Cortex of kidney (tissue), 1 donor: Measurements from ENCODE around the gene YPEL3.

ENCODE experiments used
- DNase-seq: peaks from one replicate; lab custom pipeline; 2025; lab: John Stamatoyannopoulos, UW

YPEL3 gene

GRCh38 chr16:30090610-30091331, 5.2 kb downstream of the YPEL3 start:
- no peak for DNase-seq

- DNase-seq: peak; percentile 15
Observed at GRCh38 chr16:30088832-30089624, 7.0 kb downstream of the YPEL3 start.

DNA sequence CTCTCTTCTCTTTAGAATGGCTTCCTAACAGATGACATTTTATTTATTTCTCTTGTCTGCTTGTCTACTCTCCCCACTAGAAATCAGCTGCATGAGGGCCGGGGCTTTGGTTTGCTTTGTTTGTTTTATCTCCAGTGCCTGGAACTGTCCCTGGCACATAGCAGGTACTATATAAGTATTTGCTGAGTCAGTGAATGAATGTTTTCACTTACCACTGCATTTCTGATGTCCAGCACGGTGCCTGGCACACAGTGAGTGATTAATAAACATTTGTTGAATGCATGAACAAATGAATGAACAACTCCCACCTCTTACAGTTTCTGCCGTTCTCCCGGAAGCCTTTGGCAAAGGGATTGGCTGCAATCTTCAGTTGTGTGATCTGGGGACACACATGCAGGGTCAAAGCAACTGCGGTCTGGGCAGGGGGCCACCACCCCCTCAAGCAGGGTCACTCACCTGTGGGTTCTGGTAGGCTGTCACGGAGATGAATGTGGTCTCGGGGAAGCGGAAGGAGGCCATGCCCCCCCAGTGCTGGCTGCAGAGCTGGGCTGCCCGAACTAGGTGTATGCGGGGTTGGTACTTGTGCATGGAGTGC, 7.7 kb downstream of the YPEL3 start:
- DNase-seq: no peak

- DNase-seq: no peak
Observed at GRCh38 chr16:30087181-30087898, 8.7 kb downstream of the YPEL3 start.

- DNase-seq: no peak
Observed at GRCh38 chr16:30086291-30087140, 9.5 kb downstream of the YPEL3 start.

- DNase-seq: no peak
Observed at GRCh38 chr16:30085820-30086219, 10.2 kb downstream of the YPEL3 start.

DNA sequence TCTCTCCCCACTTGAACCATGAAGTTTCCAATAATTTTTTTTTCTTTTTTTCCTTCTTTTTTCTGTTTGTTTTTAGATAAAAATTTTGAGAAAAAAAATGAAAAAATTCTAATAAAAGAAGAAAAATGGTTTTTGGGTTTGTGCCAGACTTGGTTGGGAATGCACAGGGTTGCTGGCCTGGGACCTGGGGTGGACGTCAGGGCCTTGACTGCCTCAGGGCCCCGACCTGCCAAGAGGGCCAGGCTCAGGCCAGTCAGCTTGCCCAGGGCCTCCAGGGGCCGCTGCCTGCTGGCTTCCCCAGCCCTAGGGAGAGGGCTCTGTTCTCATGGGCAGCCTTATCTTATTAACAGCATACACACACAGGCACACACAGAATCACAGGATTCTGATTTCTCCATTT, 10.8 kb downstream of the YPEL3 start:
- DNase-seq: no peak

DNA sequence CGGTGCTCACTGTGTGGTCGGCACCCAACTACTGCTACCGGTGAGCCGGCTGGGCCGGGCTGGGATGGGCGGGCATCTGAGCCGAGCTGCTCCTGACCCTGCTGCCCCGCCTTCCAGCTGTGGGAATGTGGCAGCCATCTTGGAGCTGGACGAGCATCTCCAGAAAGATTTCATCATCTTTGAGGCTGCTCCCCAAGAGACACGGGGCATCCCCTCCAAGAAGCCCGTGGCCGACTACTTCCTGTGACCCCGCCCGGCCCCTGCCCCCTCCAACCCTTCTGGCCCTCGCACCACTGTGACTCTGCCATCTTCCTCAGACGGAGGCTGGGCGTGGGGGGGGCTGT, 11.2 kb downstream of the YPEL3 start:
- DNase-seq: no peak

DNA sequence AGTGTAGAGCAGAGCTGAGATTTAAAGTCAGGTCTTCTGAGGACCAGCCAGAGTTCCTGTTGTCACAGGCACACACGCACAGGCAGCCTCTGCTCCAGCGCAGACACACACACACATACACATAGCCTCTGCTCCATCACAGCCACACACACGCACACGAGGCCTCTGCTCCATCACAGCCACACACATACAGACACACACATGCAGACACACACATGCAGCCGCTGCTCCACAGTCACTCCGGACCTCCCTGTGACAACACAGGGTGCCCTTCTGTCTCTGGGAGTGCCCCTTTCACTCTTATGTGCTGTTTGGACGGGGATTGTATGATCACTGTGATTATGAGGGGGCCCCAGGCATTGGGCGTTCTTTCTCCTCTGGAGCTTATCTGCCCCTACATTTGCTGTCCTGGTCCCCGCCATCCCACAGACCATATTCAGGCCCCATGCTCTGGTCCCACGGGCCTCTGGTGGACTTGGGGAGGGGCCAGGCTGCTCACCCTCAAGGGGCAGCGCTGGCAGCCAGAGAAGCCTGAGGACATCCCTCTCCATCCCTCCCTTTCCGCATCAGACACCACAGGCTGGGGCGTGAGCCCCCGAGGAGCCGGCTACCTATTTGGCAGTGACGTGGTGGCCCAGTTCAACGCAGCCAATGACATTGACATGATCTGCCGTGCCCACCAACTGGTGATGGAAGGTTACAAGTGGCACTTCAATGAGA, 11.8 kb downstream of the YPEL3 start:
- DNase-seq: no peak

- no peak for DNase-seq
Observed at GRCh38 chr16:30083216-30084055, 12.6 kb downstream of the YPEL3 start.

- no peak for DNase-seq
Observed at GRCh38 chr16:30082545-30083090, 13.4 kb downstream of the YPEL3 start.

DNA sequence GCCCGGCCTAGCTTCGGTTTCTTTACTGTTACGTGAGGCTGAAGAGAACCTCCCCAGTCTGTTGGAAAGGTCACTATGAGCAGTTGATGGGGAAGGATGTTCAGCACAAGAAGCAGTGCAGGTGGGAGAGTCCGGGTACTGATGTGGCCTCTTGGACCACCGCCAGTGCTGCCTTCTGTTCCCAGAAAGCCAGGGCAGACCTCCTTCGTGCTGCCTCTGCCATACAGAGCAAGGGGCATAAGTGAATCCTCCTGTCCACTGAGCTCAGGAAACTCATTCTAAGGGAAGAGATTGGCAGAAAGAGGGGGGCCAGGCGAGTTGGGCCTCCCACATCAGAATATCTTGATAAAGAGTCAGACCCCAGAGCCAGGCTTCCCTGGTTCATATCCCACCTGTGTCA, 16.5 kb downstream of the YPEL3 start:
- no peak for DNase-seq

DNA sequence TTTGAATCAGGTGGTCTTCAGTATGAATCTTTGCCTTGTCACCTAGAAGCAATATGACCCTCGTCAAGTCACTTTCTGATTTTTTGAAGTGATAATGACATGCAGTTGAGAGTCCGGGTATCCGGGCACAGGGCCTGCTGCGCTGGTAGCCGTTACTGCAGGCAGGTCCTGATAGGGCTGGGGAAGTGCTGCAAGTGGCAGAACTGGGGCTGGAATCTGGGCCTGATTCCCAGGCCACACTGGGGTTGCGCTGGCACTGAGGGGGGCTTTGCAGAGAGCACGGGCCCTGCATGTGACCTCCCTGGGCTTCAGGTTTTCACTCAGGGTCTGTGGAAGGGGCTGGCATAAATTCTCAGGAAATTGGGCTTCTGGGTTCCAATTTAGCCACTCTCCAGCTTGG, 17.3 kb downstream of the YPEL3 start:
- no peak for DNase-seq

DNA sequence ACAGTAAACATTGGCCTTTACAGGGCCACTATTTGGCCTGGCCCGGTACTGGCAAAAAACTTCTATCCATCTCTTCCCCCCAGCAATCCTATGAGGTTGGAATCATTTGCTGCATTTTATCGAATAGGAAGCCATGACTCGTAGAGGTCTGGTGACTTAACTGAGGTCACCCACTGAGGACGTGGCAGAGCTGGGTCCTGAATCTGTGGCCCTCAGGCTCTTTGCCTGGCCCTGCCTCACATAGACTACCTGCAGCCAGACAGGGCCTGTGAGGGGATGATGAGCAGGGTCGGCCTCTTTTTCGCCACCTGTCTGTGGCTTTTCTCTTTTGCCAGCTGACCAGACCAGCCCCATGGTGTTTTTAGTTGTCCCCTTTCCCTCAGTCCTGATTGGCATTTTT, 18.4 kb downstream of the YPEL3 start:
- DNase-seq: no peak

DNA sequence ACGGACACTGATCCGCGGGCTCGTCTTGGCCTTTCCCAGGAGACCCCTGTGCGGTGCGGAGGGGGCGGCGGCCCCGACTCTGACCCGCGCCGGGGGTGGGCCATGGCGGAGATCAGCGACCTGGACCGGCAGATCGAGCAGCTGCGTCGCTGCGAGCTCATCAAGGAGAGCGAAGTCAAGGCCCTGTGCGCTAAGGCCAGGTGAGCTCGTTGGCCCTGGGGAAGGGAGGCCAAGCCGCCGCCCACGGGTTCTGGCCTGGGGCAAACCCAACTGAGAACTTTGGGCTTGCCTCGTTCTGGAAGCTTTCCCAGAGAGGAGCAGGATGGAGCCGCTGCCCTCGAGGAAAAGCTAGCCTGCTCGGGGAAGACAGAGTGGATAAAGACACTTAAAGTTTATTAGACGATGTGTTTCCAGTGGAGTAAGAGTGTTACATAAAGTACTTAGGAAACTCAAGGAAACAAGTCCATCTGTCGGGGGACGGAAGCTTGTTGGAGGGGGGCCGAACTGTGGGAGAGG, 19.7 kb downstream of the YPEL3 start:
- no peak for DNase-seq

DNA sequence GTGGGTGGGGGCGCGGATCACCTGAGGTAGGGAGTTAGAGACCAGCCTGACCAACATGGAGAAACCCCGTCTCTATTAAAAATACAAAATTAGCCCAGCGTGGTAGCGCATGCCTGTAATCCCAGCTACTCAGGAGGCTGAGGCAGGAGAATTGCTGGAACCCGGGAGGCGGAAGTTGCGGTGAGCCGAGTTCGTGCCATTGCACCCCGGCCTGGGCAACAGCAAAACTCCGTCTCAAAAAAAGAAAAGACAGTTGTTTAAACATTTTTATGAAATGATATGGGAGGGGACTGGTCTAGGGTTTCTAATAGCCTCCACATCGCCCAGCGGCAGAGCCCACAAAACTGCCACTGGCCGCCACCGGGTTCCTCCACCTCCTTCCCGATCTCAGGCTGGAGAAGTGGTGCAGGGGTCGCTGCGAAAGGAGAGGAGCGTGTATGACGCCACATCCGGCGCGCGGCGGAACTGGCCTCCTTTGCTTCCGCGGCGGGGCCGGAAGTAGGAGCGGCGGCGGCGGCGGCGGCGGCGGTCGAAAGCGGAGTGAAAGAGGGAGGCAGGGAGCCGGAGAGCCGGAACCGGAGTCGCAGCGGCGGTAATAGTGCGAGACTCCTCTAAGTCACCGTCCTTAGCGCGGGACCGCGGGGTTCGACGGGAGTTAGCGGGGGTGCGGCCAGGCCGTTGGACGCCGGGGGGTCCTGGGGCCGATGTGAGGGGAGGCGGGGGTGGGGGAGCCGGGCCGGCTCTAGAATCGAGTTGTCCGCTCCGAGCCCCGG, 20.3 kb downstream of the YPEL3 start, which contains the start of gene PPP4C:
PPP4C (plus strand) TSS at position 492 of the 773 bp plus-strand sequence. CDS start 384 bp downstream, outside the sequence.
- no peak for DNase-seq

DNA sequence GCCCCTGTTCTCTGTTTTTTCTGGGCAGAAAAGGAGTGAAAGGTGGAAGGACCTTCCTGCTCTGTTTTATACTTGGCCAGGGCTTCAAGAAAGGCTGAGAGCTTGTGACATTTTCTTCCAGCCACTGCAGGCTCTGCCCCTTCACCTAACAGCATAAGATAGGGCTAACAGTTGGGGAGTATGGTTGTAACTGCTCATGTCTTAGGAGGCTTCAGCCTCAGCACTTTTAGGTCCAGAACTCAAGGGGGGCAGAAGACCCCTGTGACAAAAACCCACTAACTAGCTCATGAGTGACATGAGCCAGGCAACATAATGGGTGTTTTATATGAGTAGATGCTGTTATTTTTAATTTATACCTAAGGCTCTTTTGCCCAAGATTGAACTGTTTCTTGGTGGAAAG, 25.5 kb downstream of the YPEL3 start:
- DNase-seq: no peak

DNA sequence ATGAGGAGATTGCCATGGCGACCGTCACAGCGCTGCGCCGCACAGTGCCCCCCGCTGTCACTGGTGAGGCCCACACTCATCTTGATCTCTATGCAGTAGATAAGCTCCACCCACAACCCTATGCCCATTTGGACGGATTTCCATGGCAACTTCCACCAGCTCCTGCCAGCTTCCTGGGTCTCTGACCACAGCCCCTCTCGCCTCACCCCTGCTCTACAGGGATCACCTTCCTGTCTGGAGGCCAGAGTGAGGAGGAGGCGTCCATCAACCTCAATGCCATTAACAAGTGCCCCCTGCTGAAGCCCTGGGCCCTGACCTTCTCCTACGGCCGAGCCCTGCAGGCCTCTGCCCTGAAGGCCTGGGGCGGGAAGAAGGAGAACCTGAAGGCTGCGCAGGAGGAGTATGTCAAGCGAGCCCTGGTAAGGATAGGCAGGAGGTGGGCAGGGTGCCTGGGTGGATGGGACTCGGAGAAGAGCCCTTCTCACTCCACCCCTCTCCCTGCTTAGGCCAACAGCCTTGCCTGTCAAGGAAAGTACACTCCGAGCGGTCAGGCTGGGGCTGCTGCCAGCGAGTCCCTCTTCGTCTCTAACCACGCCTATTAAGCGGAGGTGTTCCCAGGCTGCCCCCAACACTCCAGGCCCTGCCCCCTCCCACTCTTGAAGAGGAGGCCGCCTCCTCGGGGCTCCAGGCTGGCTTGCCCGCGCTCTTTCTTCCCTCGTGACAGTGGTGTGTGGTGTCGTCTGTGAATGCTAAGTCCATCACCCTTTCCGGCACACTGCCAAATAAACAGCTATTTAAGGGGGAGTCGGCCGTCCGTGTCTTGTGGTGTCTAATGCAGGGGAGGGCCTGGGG, 26.2 kb downstream of the YPEL3 start:
- DNase-seq: no peak
